ENCODE measurements around the gene MORN1.

DNA sequence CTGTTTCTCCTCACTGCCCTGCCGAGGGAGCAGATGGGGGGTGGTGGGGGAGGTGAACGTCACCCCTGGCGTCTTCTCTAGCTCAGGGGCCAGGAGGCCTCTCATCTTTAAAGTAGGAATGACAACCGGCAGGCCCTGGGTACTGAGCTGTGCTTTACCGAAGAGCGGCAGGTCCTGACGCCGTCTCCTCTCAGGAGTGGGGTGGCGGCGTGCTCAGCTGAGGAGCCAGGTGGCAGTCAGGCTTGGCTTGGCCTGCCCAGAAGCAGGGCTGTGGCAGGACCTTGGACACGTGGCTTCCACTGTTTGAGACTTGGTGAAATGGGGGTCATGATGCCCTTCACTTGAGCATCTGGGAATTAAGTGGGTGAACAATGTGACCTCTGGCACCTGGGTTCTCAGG lies 3.4 kb upstream of the MORN1 start:
- TF ChIP-seq, protein P1, sequence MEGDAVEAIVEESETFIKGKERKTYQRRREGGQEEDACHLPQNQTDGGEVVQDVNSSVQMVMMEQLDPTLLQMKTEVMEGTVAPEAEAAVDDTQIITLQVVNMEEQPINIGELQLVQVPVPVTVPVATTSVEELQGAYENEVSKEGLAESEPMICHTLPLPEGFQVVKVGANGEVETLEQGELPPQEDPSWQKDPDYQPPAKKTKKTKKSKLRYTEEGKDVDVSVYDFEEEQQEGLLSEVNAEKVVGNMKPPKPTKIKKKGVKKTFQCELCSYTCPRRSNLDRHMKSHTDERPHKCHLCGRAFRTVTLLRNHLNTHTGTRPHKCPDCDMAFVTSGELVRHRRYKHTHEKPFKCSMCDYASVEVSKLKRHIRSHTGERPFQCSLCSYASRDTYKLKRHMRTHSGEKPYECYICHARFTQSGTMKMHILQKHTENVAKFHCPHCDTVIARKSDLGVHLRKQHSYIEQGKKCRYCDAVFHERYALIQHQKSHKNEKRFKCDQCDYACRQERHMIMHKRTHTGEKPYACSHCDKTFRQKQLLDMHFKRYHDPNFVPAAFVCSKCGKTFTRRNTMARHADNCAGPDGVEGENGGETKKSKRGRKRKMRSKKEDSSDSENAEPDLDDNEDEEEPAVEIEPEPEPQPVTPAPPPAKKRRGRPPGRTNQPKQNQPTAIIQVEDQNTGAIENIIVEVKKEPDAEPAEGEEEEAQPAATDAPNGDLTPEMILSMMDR (IDR thresholded peaks at IDR 0.05 in 8 of 11, conservative IDR thresholded peaks at IDR 0.05 in 3 of 11) = no peak
- TF ChIP-seq POLR2A (IDR thresholded peaks at IDR 0.05) = no peak
